GM12801 (cell line): Measurements from ENCODE around the gene PRKRIP1.
"Not testable (repeated sequence)": the region's sequence is repeated elsewhere in the genome, so short reads cannot be mapped to it uniquely, and the experiment has no call there.

Experiments used
- CTCF ChIP-seq: IDR thresholded peaks from one replicate; pipeline ENCODE4 v1.5.1; 2011; ENCODE audit warnings: control low read depth; ENCODE audit not compliant: insufficient read length; ENCODE audit errors: extremely low read depth

PRKRIP1 gene, protein sequence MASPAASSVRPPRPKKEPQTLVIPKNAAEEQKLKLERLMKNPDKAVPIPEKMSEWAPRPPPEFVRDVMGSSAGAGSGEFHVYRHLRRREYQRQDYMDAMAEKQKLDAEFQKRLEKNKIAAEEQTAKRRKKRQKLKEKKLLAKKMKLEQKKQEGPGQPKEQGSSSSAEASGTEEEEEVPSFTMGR

DNA sequence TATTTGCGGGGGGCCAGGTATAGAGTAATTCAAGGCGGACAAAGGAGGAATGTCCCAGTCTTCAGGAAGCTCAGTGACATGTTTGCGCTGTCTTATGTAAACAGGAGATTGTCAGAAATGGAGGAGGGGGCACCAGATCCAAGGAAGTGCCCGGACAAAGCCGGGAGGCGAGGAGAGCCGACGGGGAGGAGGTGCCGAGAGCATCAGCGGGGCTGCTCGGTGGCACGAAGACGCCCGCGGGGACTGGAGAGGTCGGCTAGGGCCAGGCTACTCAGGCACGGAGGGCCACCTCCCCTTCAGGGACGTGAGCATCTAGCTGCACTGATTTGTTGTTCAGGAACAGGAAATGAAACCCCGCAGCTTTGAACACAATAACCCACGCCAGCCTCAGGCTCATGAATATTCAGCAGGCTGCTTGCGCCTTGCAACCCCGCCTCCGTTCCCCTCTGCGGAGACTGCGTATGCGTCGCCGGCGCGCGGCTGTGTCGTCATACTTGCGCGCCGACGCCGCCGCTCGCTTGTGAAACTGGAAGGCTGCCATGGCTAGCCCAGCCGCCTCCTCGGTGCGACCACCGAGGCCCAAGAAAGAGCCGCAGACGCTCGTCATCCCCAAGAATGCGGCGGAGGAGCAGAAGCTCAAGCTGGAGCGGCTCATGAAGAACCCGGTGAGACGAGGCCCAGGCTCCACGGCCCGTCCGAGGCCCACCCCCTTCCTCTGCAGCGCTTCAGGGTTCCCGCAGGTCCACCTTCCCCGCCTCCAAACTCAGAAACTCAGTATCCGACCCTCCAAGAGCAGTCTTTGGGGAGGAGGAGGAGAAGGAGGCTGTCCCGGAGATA lies at the start of gene PRKRIP1:
TSS of gene PRKRIP1 (plus strand) at position 491 of the 837 bp plus-strand sequence. CDS start at position 540, 49 bp downstream.
- no peak for TF ChIP-seq CTCF

- TF ChIP-seq CTCF, result not testable (repeated sequence)
Observed at GRCh38 chr7:102356344-102356743, 39.8 kb upstream of the PRKRIP1 start, which contains the start of gene SPDYE6. Gene SPDYE6 (minus strand): TSS chr7:102356444. CDS start chr7:102356023, 421 bp downstream.

GRCh38 chr7:102376964-102377466 lies 19.1 kb upstream of the PRKRIP1 start:
- TF ChIP-seq CTCF, result no peak

DNA sequence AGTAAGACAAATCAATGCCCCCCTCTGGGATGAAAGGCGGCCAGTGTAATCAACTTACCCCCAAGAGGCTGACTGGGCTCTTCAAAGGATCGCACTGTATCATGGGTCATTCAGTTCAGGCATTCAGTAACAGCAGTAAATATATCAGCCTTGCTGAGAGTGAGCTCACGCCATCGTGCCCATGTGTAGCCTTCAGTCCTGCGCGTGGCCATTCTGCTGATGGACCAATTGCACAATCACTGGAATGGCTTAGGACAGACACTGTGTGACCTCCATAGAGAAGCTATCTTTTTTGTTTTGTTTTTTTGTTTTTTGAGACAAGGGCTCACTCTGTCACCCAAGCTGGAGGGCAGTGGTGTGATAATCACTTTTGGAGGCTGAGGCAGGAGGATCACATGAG lies 9.1 kb upstream of the PRKRIP1 start:
- no peak for TF ChIP-seq CTCF

DNA sequence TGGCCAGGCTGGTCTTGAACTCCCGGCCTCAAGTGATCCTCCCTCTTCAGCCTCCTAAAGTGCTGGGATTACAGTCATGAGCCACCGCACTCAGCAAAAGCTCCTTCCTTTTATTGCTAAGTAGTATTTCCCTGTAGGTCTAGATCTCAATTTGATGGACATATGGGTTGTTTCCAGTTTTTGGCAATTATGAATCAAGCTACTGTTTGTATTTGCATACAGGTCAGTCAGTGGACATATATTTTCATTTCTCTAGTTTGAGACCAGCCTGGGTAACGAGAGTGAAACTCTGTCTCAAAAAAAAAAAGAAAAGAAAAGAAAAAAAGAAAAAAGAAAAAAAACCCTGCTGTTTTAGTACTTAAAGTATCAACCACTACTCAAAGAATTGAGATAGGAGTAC lies 6.4 kb upstream of the PRKRIP1 start:
- no peak for TF ChIP-seq CTCF

DNA sequence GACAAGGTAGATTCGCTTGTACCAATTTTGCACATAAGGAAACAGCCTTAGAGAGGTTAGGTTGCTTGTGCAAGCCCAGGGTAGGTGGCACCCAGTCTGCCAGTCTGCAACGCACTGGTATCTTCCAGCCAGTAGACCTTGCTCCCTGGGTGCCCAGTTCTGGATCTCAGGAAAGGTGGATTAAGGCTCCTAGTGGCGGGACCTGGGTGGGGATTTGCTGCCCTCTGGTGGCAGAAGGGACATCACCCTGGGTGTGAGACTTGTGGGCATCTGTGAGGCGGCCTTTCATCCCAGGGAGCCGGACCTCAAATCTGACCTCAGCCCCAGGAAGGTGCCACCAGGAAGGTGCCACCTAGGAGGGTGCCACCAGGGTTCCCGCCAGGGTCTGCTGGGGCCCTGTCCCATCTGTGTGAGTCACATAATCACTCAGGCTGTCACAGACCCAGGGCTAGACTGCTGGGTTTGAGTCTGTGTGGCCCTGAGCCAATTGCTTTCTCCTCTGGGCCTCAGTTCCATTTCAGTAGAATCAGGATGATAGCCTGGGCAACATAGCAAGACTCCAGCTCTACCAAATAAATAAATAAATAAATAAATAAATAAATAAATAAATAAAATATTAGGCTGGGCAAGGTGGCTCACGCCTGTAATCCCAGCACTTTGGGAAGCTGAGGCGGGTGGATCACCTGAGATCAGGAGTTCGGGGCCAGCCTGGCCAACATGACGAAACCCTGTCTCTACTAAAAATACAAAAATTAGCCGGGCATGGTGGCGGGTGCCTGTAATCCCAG lies 5.3 kb upstream of the PRKRIP1 start:
- TF ChIP-seq CTCF, result no peak

GRCh38 chr7:102392330-102392729 lies 3.8 kb upstream of the PRKRIP1 start:
- TF ChIP-seq CTCF, result no peak
